CD8-positive, alpha-beta memory T cell (primary cell): ENCODE data around the gene ELMO1. TPM values are rescaled to one million over a fixed set of nuclear protein-coding genes. Genes with fewer than 3 reads are reported as not detected.
A peak's percentile ranks its signal among the peaks of the same experiment; 100 is the strongest.

Experiments
- CTCF ChIA-PET: fragments of 350-600 bp; sonication (Branson Sonifier 250); formaldehyde crosslinking; loops from one replicate; lab custom pipeline; 2021; ENCODE audit warnings: antibody characterized with exemption; lab: Charles Lee
- POLR2A ChIA-PET: fragments of 350-600 bp; sonication (Branson Sonifier 250); formaldehyde crosslinking; loops from one replicate; lab custom pipeline; 2021; ENCODE audit warnings: antibody characterized with exemption; lab: Charles Lee
- DNase-seq, 5 donors: peaks; one replicate each; pipeline versions ENCODE4 v3.0.0 to v3.0.0-alpha.2; 2020 to 2022; ENCODE audit warnings: mixed read lengths in 1 of 5
- H3K27ac ChIP-seq: one replicate; pipeline ENCODE4 v1.7.0; 2013; ENCODE audit warnings: low read depth, mild to moderate bottlenecking, low read length, moderate library complexity
- H3K27me3 ChIP-seq: 2 replicates; pipeline ENCODE4 v1.7.0; 2013; ENCODE audit warnings: low read length, mild to moderate bottlenecking; ENCODE audit not compliant: insufficient read depth, poor library complexity, severe bottlenecking
- H3K36me3 ChIP-seq: 2 replicates; pipeline ENCODE4 v1.7.0; 2013; ENCODE audit warnings: mild to moderate bottlenecking, low read length, moderate library complexity; ENCODE audit not compliant: insufficient read depth
- H3K4me1 ChIP-seq: 2 replicates; pipeline ENCODE4 v1.7.0; 2013; ENCODE audit warnings: mild to moderate bottlenecking, low read length, moderate library complexity; ENCODE audit not compliant: insufficient read depth
- H3K4me3 ChIP-seq: 2 replicates; pipeline ENCODE4 v1.7.0; 2013; ENCODE audit warnings: mild to moderate bottlenecking, low read length
- H3K9me3 ChIP-seq: 2 replicates; pipeline ENCODE4 v1.7.0; 2013; ENCODE audit warnings: mild to moderate bottlenecking, low read length
- H3K27ac Mint-ChIP-seq, 8 donors: one replicate each; pipeline ENCODE4 v1.8.0; 2020 to 2021; ENCODE audit warnings: mixed read lengths in 8 of 8, mild to moderate bottlenecking in 6 of 8, inconsistent platforms in 3 of 8, moderate library complexity in 3 of 8
- H3K27me3 Mint-ChIP-seq, 2 donors: one replicate each; pipeline ENCODE4 v1.8.0; 2020 to 2021; ENCODE audit warnings: mixed read lengths in 2 of 2, mild to moderate bottlenecking in 1 of 2, moderate library complexity in 1 of 2
- H3K36me3 Mint-ChIP-seq, 3 donors: one replicate each; pipeline ENCODE4 v1.8.0; 2020 to 2021; ENCODE audit warnings: mixed read lengths in 3 of 3, inconsistent platforms in 1 of 3, mild to moderate bottlenecking in 1 of 3
- H3K4me1 Mint-ChIP-seq, 3 donors: one replicate each; pipeline ENCODE4 v1.8.0; 2020 to 2021; ENCODE audit warnings: mixed read lengths in 3 of 3, inconsistent platforms in 1 of 3, mild to moderate bottlenecking in 1 of 3
- H3K4me3 Mint-ChIP-seq, 7 donors: one replicate each; pipeline ENCODE4 v1.8.0; 2020 to 2021; ENCODE audit warnings: mixed read lengths in 7 of 7, mild to moderate bottlenecking in 6 of 7, moderate library complexity in 4 of 7, inconsistent platforms in 2 of 7
- H3K9me3 Mint-ChIP-seq, 5 donors: one replicate each; pipeline ENCODE4 v1.8.0; 2020 to 2022; ENCODE audit warnings: mixed read lengths in 5 of 5, mild to moderate bottlenecking in 3 of 5, moderate library complexity in 2 of 5, inconsistent platforms in 1 of 5
- polyA plus RNA-seq: library from polyadenylated mRNA; unstranded; fragments of 300-500 nt; fragmentation: Illumina TruSeq; gene quantifications from one replicate; pipeline ENCODE4 v1.2.3, GENCODE V29; 2021
- total RNA-seq, 2 experiments: library from RNA; stranded (reverse); gene quantifications; one replicate each; pipeline ENCODE4 v1.2.3, GENCODE V29; 2021

The ELMO1 gene
- total and polyA plus RNA-seq, 3 experiments from 2014 or later: 65.6 to 74.4 (median 66.2) TPM

DNA sequence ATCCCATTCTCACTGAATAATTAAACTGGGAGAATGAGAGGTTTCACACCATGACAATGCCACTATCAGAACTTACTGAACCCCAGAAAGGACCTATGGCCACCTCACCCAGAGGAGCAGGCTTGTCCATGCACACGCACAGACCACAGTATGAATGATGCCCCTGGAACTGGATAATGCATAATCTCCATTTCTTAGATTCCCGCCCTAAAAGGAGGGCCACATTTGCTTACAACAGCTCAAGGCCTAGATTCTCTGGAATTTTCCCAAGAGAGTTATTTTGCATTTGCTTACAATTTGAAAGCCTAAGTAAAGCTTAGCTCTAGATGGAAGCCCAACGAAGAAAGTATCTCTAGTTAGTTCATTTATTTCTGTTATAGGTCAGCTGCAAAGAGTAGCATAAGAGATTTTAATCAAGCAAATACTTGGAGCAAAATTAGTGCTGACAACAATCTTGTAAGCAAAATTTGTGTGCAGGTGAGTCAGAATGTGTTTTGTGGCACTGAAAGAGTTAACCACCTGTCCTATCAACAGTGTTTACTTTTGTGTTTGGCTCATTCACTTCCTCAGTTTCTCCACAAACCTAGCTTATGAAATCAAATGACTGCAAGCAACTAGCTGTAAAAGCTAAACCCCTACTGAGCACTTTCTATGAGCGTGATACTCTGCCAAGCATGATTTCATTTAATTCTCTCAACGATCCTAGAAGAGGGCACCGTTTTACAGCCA lies 32.1 kb downstream of the ELMO1 start:
- peak overlapping the region in 3 of 7 donors; percentile 9 to 62 (median 41) for H3K4me3 Mint-ChIP-seq
- peaks cover 53 to 58% (median 58%) of the 10 kb centered on the region in 3 donors for H3K4me1 Mint-ChIP-seq

DNA sequence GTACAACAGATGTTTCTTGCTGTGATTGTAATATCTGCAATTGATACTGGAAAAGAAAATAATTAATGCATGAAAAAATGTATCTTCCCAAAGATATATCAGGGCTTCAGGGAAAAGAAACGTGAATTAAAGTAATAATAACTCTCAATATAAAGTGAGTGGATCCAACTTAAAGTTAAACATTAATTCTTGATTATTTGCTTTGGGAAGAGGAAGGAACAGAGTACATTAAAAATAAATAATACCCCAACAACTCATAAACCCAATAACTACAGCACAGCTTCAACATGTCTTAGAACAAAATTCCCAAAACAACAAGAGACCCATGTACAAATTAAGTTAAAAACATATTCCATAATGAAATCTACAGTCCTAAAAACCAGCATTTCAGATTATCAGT lies 33.0 kb downstream of the ELMO1 start:
- POLR2A ChIA-PET: no interaction called here
- no peak overlapping the region for H3K4me3 Mint-ChIP-seq
- Histone ChIP-seq H3K27ac (no peak overlapping the region), H3K36me3 (no peaks in the 10 kb centered on the region), H3K4me3 (no peak overlapping the region), H3K9me3 (no peaks in the 10 kb centered on the region), H3K27me3 (no peaks in the 10 kb centered on the region), H3K4me1 (peaks cover 17% of the 10 kb centered on the region)
- H3K9me3 Mint-ChIP-seq: no peaks in the 10 kb centered on the region
- DNase-seq: no peak
- no peaks in the 10 kb centered on the region for H3K27me3 Mint-ChIP-seq
- no peak overlapping the region for H3K27ac Mint-ChIP-seq
- peaks cover 51 to 59% (median 58%) of the 10 kb centered on the region in 3 donors for H3K4me1 Mint-ChIP-seq
- H3K36me3 Mint-ChIP-seq: peaks cover 4 to 21% (median 10%) of the 10 kb centered on the region in 3 donors
- CTCF ChIA-PET: no interaction called here

More for the DNA sequence above, 32.1 kb downstream of the ELMO1 start:
- peak overlapping the region in 2 of 8 donors; percentile 51 to 79 for H3K27ac Mint-ChIP-seq
- no peaks in the 10 kb centered on the region for H3K27me3 Mint-ChIP-seq
- peaks cover 16% of the 10 kb centered on the region for H3K4me1 ChIP-seq
- H3K9me3 ChIP-seq: no peaks in the 10 kb centered on the region
- H3K27me3 ChIP-seq: no peaks in the 10 kb centered on the region
- no peak for DNase-seq
- CTCF ChIA-PET: interaction anchor here (1.4 kb wide), 1 partner anchor 31 kb away, joined by 4 read pairs; no protein-coding TSS in a partner anchor
- H3K4me3 ChIP-seq: no peak overlapping the region
- no peaks in the 10 kb centered on the region for H3K9me3 Mint-ChIP-seq
- no peak overlapping the region for H3K27ac ChIP-seq
- peaks cover 4 to 21% (median 10%) of the 10 kb centered on the region in 3 donors for H3K36me3 Mint-ChIP-seq
- no peaks in the 10 kb centered on the region for H3K36me3 ChIP-seq
- POLR2A ChIA-PET: no interaction called here

DNA sequence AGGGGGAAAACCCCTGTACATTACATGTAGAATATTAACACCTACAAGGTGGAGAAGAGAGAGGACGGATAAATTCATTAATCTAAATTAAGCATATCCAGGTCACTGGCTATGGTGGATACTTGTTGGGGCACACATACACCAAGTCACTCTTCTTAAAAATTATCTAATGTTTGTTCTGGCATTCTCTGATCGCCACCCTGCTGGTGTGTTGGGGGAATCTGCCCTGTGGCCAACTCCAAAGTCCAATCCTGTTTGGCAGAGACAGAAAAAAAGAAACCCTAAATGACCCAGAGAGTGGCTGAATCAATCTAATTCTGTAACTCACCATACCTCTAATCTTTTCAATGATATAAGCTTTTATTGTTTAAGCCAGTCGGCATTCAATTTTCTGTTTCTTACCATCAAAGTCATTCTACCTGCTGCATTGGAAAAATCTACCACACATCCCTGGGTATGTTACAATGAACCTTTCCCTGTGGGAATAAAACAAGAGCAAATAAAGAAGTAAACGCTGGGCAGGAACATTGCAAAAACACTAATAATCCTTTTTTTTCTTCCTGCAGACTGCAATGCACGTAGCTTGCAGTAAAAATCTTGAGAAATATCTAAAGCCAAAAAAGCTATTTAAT lies 34.2 kb downstream of the ELMO1 start:
- DNase-seq: no peak
- Mint-ChIP-seq H3K27ac (no peak overlapping the region), H3K4me3 (no peak overlapping the region), H3K9me3 (no peaks in the 10 kb centered on the region), H3K27me3 (no peaks in the 10 kb centered on the region), H3K36me3 (peaks cover 4 to 21% (median 10%) of the 10 kb centered on the region in 3 donors), H3K4me1 (peaks cover 54 to 60% (median 60%) of the 10 kb centered on the region in 3 donors)
- Histone ChIP-seq H3K27ac (no peak overlapping the region), H3K4me1 (peaks cover 28% of the 10 kb centered on the region), H3K4me3 (no peak overlapping the region), H3K9me3 (no peaks in the 10 kb centered on the region), H3K36me3 (no peaks in the 10 kb centered on the region), H3K27me3 (no peaks in the 10 kb centered on the region)
- POLR2A ChIA-PET: no interaction called here
- CTCF ChIA-PET: interaction anchor here (1.1 kb wide), 1 partner anchor 34 kb away, joined by 3 read pairs; the partner anchor contains the start of gene ELMO1

DNA sequence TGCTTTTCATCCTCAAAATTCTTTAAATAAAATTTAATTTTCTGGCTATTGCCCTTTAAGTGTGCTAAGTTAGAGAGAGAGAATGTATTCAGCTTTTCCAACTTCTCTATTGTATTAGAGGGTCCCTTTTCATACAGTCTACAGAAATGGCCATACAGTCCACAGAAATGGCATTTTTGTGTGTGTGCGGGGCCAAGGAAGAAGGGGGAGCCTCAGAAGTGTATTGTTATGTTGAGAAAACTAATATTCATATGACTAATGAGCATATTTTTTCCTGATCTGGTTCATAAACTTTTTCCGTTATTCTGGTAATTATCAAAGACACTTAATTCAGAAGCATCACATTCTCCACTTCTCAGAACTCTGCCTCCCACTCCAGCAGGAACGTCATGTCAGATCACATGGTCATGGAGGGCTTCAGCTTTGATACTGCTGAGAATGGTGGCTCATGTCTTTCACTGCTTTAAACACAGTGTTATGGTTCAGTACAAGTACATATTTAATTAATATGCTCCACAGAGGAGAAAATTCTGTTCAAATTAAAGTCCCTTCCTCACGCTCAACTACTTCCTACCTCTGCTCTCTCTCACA lies 37.1 kb downstream of the ELMO1 start:
- Mint-ChIP-seq H3K27me3 (no peaks in the 10 kb centered on the region), H3K27ac (peak overlapping the region; percentile 4 to 86 (median 48)), H3K36me3 (peaks cover 4 to 16% (median 6%) of the 10 kb centered on the region in 3 donors), H3K4me1 (peaks cover 57 to 64% (median 58%) of the 10 kb centered on the region in 3 donors), H3K4me3 (peak overlapping the region in 5 of 7 donors; percentile 7 to 38 (median 28)), H3K9me3 (no peaks in the 10 kb centered on the region)
- ChIA-PET POLR2A (no interaction called here), CTCF (no interaction called here)
- no peaks in the 10 kb centered on the region for H3K9me3 ChIP-seq
- no peaks in the 10 kb centered on the region for H3K36me3 ChIP-seq
- no peaks in the 10 kb centered on the region for H3K27me3 ChIP-seq
- DNase-seq: no peak
- peaks cover 32% of the 10 kb centered on the region for H3K4me1 ChIP-seq
- H3K27ac ChIP-seq: no peak overlapping the region
- no peak overlapping the region for H3K4me3 ChIP-seq

DNA sequence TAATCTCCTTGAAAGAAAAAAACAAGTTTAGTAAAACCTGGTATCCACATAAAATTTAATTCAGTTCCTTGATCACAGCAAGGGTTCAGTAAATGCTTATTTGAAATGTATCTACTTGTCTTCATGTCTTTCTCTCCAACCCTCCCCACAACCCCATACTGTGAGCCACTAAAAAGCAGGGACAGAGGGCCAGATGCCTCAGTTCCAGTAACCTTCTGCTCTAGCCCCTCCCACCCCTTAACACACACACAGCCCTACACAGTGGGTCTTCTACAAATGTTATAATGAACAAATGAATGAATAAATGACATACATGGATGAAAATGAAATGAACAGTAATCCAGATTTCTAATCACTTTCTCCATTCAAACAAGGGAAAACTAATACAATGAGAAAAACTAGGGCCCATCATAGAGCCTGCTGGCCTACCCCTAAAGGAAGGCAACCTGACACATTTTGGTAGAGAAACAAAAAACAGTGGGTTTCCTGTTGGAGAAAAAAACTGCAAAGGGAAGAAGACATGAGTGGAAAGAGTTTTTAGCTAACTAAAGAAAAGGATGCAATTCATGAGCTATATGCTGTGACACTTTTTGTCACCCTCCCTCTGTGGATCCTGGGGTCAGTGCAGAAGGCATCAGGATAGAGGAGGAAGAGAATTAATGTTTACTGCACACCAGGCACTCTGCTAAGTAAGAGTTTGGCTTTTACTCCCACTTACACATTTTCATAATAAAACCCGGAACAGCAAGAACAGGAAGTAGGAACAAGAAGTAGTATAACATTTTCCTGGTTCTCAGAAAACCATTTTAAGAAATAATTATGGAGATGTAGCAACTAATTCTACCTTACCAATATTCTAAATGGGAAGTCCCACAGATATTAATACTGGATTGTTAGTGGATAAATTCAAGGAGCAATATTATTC lies 38.1 kb downstream of the ELMO1 start:
- Histone ChIP-seq H3K27me3 (no peaks in the 10 kb centered on the region), H3K4me3 (no peak overlapping the region), H3K36me3 (no peaks in the 10 kb centered on the region), H3K27ac (no peak overlapping the region), H3K9me3 (no peaks in the 10 kb centered on the region), H3K4me1 (peaks cover 32% of the 10 kb centered on the region)
- ChIA-PET POLR2A (interaction anchor here (1.1 kb wide), 1 partner anchor 37 kb away, joined by 3 read pairs; no protein-coding TSS in a partner anchor), CTCF (no interaction called here)
- Mint-ChIP-seq H3K4me3 (peak overlapping the region; percentile 4 to 61 (median 40)), H3K27ac (peak overlapping the region; percentile 2 to 92 (median 84)), H3K9me3 (no peaks in the 10 kb centered on the region), H3K36me3 (peaks cover 4 to 21% (median 6%) of the 10 kb centered on the region in 3 donors), H3K4me1 (peaks cover 56 to 65% (median 63%) of the 10 kb centered on the region in 3 donors), H3K27me3 (no peaks in the 10 kb centered on the region)
- DNase-seq: no peak

DNA sequence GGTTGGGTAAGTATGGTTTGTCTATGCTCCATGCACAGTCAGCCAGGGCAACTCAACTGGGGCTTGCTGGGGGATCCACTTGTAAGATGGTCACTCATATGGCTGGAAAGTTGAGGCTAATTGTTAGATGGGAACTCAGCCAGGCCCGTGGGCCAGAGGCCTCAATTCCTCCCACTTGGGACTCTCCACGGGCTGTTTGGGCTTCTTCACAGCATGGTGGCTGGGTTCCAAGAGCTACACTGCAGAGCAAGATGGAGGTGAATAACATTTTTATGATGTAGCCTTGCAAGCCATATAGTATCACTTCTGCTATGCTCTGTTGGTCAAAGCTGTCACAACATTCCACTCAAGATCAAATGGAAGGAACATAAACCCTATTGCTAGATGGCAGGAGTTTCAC lies 39.2 kb downstream of the ELMO1 start:
- H3K27ac Mint-ChIP-seq: peak overlapping the region in 6 of 8 donors; percentile 11 to 80 (median 44)

More for the DNA sequence above, 39.2 kb downstream of the ELMO1 start:
- Histone ChIP-seq H3K27me3 (no peaks in the 10 kb centered on the region), H3K4me1 (peaks cover 32% of the 10 kb centered on the region), H3K27ac (no peak overlapping the region), H3K36me3 (no peaks in the 10 kb centered on the region), H3K4me3 (peak overlapping the region; percentile 8), H3K9me3 (no peaks in the 10 kb centered on the region)
- peaks cover 50 to 65% (median 64%) of the 10 kb centered on the region in 3 donors for H3K4me1 Mint-ChIP-seq
- no peak for DNase-seq
- POLR2A ChIA-PET: interaction anchor here (0.5 to 1.1 kb wide), 2 partner anchors 38 to 65 kb away, joined by 3 read pairs; no protein-coding TSS in a partner anchor
- H3K4me3 Mint-ChIP-seq: peak overlapping the region; percentile 72 to 84 (median 75)
- H3K9me3 Mint-ChIP-seq: no peaks in the 10 kb centered on the region
- H3K36me3 Mint-ChIP-seq: peaks cover 4 to 16% (median 6%) of the 10 kb centered on the region in 3 donors
- CTCF ChIA-PET: interaction anchor here (0.8 kb wide), 1 partner anchor 208 kb away, joined by 3 read pairs; no protein-coding TSS in a partner anchor
- no peaks in the 10 kb centered on the region for H3K27me3 Mint-ChIP-seq
